ENCODE measurements around the gene UBE2D3.
"Not testable (repeated sequence)": the region's sequence is repeated elsewhere in the genome, so short reads cannot be mapped to it uniquely, and the experiment has no call there.

The UBE2D3 gene

DNA sequence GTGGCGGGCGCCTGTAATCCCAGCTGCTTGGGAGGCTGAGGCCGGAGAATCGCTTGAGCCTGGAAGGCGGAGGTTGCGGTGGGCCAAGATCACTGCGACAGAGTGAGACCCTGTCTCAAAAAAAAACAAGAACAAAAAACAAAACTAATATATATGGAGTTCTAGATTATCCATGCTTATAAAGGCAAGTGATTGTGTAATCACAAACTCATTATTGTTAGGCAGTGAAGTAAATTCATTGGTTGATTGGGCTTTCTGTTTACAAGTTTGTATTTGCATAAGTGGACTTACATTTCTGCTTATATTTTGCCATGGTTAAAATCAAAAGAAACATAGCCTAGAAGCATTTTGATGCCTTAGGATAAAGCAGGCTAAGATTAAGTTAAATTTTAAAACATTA, 2.5 kb upstream of the UBE2D3 start:
- no peak for DNase-seq

DNA sequence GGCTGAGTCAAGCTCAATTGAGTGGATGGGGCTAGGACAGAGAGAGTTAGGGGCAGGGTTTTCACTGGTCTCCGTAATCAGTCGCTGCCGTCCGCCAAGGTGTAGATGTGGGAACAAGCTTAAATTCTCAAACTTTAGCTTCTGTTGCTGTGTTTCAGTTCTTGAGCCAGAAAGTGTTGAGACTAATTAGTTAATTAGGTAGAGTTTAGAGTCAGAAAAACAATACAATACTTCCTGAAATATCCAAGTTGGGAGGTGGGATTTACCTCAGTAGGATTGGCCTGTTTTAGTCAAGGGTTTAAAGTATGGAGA, 1.1 kb upstream of the UBE2D3 start:
- no peak for DNase-seq

DNA sequence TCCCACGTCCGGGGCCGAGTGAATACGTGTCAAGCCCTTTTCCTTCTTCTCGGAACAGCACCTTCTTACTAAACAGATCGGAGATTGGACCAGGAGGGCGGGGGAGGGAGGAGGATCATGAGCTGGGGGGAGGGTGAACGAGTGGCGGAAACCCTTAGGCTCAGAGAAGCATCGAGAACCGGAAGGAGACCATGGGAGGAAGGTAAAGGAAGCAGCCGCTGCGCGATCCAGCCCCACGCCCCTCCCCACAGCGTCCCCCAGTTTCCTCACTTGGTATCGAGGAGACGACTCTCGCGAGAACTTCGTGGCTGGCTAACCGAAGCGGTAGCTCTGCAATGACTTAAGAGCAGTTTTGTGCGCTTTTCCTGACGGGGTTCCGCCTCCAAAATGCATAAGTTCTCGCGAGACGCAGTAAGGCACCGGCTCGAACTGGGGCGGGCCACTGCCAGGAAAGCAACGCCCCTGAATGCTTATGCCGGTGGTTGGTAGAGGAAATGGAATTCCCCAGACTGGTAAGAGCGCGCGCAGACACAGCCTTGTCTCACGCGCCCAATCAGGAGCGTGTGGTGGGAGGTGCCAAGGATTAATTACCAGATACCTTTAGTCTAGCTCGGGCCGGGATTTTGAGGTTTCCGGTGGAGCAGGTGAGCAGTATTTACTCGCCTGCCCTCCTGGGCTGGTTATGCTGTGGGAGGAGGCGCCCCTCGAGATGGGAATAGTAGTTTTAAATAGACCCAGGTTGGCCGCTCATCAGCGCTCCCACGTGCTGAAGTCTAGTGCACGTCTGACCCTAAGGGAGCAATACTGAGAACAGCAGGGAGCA, 534 bp upstream of the UBE2D3 start:
- peak; percentile 100 for DNase-seq

GRCh38 chr4:102826105-102826889, 1.1 kb downstream of the UBE2D3 start:
- no peak for DNase-seq

DNA sequence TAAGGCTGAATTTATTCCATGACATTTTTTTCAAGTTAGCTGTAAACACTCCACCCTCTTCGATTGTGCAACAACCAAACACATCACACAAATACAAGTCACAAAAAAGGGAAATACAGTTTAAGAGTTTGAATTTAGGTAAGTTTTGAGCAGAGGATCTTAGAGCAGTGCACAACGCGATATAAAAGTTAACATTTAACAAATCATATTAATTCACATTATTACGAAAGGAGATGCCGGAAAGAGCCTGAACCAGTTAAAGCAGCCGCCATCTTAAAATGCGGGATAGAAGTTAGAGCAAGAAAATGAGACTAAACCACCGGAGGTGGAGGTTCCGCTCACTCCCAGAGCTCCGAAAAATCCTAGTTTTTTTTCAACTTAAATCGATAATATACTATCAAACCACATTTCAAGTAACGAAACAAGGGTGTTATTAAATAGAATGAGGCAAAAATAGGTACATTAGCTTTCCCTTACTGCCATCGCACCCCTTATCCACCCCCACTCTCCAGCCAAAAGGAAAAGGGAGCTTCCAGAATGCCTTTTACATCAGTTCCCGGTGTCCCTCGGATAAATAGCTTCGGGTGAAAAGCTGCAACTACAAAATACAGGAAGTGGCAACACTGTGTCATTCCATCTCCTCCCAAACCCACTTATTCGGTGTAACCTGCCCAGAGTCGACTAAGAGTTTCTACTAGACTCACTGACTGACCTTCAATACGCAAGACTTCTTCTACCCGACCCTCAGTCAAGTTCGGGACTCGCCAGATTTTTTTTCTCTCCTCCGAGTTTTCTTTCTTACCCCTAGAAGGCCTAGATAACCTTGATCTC, 1.9 kb downstream of the UBE2D3 start:
- DNase-seq = peak; percentile 73

DNA sequence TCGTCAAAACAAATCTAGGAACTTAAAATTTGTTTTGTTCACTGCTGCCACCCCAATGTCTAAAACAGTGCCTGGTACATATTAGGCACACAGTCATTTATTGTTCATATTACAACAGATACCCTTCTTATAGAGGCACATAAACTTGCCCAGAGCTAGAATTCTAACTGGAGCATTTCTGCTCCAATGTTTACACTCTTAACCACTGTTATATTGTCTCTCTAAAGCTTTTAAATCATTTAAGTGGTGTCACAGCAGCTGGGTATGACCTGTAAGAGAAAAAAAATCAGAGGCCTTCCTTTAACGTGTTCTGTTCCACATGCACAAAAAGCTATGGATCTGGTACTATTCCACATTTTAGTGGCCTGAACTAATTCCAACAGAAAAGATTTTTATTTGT, 3.0 kb downstream of the UBE2D3 start:
- no peak for DNase-seq

- DNase-seq = no peak
These were observed 3.5 kb downstream of the UBE2D3 start for GRCh38 chr4:102823897-102824296.

DNA sequence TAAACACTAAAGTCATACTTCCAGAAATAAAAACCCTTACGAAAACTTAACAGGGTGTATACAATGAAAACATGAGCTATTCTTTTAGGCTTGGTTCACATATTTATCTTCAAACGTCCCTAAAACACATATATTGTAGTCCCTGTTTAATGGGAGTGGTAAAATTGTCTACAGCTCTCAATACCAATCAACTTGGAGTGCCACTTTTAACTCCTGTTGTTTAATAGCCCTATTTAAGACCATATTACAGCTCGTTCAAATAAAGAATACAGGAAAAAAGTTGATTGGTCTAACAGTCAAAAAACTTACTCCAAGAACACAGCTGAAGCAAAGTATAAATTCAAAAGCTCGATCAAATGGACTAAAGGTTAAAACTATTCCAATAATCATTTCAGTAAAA, 3.9 kb downstream of the UBE2D3 start:
- DNase-seq = no peak

DNA sequence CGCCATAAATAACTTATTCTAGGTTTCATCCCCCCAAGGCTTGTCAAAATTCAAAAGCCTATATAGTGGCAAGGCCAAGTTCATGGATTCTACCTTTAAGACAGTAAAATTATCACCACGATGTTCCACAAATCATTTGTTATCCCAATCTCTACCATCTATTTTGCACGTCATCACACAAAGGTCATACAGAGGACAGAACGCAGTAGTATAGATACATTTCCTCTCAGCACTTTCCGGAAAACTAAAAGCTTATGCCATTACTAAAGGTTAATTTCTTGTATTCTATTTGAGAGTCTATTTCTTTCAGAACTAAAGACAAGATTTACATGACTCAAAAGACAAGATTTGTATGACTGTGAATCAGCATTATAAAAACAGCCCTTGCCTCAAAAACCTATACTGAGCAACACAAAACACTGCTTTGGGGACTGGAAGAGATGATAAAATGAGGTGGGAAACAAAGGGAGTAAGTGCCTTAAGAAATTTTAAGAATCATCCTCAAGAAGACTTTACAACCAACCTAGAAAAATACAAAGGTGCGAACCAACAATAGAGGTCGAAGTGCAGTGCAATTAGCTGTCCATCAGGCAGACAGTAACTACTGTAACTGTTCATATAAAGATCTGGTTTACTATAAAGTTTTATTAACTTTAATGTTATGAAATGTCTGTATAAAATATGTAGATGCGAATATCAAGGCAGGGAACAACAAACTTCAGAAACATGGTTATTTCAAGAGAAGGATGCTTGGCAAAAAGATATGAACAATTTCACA, 7.6 kb downstream of the UBE2D3 start:
- DNase-seq = no peak

- not testable (repeated sequence) for DNase-seq
These were observed 8.3 kb downstream of the UBE2D3 start for GRCh38 chr4:102819100-102819499.

- DNase-seq = no peak
These were observed 9.6 kb downstream of the UBE2D3 start for GRCh38 chr4:102817613-102818268.

GRCh38 chr4:102817021-102817605, 10.2 kb downstream of the UBE2D3 start:
- DNase-seq = no peak

DNA sequence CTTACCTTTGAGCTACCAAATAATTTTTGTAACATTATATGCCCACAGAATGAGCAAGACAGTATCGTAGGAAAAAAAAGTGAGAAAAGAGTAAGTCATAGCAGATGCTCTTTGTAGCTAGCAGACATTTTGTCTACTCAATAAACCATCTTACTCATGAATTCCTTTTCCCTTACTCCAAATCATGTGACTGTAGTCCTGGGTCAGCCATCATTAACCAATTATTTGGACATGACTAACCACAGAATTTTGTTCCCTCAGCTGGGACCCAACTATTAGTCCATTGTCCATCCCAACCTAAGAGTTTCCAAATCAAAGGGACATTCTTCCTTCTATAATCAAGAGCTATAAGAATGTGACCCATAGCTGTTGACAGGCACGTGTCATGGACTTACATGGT, 11.4 kb downstream of the UBE2D3 start:
- DNase-seq = no peak

- no peak for DNase-seq
These were observed 17.7 kb downstream of the UBE2D3 start for GRCh38 chr4:102809691-102810090.

DNA sequence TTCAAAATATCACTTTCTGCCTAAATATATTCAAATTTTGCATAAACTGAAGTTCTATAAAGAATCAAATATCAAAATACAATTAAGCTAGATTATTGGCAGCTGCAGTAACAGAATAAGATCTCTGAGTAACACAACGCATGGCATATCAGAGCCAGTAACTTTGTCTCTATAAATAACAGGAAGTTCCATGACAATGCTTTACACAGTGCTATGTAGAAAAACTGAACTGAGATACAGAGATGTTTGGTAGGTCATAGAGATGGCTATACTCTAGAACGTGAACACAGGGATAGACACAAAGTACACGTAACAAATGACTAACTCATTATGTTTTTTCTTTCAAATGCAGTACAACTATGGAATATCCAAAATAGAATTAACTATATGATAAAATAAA, 18.2 kb downstream of the UBE2D3 start:
- peak; percentile 66 for DNase-seq

- DNase-seq = no peak
These were observed 19.3 kb downstream of the UBE2D3 start for GRCh38 chr4:102808009-102808408.

DNA sequence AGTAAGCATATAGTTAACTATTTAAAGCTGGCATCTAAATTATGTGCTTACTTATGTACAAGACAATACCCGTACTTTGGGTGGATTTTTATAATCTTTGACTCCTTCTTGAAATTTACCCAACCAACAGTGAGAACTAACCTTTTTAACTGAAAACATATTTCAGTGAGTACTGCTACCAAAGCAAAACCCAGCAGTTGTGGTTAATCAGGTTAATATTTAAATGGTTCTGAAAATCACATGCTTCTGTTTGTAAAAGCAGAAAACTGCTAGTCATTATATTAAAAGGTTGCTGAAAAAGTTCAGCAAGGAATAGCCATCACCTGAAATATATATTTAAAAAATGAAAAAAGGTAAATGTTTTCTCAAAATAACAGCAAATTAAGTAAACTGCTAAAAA, 20.0 kb downstream of the UBE2D3 start:
- no peak for DNase-seq

DNA sequence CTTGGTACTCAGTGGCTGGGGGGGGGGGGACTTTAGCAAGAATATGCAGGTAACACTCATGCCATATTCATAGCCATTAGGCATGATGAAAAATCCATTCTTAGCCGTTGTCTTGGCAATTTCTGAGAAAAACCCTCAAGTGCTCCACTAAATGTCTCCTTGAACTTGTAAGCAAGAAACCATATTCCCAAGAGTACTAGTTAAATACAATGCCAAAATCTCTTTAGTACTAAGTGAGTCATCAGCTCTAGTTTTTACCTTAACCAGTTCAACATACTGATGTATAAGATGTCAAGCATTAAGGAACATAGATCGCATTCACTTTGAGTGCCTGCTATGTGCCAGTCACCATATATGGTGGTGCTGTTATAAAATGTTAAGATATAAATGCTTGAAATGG, 27.5 kb downstream of the UBE2D3 start:
- DNase-seq = no peak

DNA sequence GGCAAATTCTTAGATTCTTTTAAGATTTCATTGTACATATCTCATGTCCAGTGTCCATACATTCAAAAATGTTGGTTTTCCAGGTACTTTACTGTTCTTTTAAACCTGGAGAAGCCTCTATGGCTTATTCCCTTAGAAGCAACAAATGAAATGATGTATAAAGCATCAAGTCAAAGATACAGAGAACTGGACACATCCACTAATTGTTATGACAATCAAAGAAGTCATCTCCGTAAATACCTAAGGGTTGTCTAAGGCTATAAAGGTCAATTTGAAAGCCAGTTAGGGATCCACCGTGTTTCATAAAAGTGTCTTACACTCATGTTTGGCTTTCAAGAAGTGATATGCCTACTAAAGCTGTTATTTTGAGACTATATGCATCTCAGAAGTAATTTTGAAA, 32.4 kb downstream of the UBE2D3 start:
- no peak for DNase-seq

DNA sequence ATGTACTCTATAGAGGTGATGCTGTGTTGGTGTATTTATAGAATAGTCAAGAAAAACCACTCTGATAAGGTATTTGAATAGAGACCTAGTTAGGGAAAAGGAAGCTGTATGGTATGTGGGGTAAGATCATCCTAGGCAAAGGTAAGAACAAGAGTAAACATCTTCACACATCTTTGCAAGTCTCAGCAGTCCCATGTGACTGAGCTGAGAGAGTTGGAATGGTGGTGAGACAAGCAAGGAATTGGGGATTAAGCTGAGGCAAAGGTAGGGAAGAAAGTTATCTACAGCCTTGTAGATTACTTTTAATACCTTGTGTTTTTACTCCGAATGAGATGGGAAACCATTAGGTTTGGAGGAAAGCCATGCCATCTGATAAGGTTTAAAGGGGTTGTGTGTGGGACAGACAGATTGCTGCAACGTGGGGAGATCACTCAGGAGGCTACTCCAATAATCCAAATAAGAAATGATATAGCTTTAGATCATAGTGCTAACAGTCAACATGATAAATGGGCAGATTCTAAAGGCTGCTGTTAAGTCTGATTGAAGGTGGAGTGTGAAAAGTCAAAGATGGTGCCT, 34.9 kb downstream of the UBE2D3 start:
- no peak for DNase-seq

DNA sequence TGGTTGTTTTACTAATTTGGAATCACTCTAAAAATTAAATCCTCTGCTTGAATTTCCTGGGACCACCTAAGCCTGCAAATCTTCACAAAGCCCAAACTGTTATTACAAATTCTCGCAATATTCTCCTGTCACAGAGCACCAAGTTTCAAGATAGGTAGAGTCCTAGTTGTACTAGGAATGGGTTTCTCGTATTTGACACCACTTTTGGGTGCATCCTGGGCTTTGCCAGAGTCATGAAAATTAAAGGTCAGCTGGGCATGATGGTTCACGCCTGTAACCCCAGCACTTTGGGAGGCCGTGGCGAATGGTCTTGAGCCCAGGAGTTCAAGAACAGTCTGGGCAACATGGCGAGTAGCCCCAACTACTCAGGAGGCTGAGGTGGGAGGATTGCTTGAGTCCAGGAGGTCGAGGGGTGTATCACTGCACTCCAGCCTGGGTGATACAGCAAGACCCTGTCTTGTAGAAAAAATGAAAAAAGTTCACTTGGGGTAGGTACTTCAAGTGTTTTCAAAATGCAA, 36.0 kb downstream of the UBE2D3 start:
- no peak for DNase-seq
